GM21619 (cell line): ENCODE results near the gene SMIM35.
A peak's percentile ranks its signal among the peaks of the same experiment; 100 is the strongest.

Experiments
- ATAC-seq: cut with Tn5 transposase; IDR thresholded peaks from one replicate; pipeline ENCODE4 v1.9.1; 2021; ENCODE audit not compliant: unreplicated experiment

The SMIM35 gene

GRCh38 chr11:118086913-118087768 is at the start of gene SMIM35:
TSS of gene SMIM35 (minus strand) at chr11:118086963. CDS start at chr11:118086757, 206 bp downstream.
- ATAC-seq = no peak

GRCh38 chr11:118136341-118136740 is 49.6 kb upstream of the SMIM35 start:
- no peak for ATAC-seq

GRCh38 chr11:118135796-118136165 is 49.0 kb upstream of the SMIM35 start:
- no peak for ATAC-seq

- no peak for ATAC-seq
Observed at GRCh38 chr11:118135051-118135795, 48.5 kb upstream of the SMIM35 start.

- no peak for ATAC-seq
Observed at GRCh38 chr11:118133816-118134215, 47.1 kb upstream of the SMIM35 start.

GRCh38 chr11:118132385-118133151 is 45.8 kb upstream of the SMIM35 start:
- no peak for ATAC-seq

- ATAC-seq = no peak
Observed at GRCh38 chr11:118129471-118130172, 42.9 kb upstream of the SMIM35 start.

GRCh38 chr11:118128721-118129470 is 42.1 kb upstream of the SMIM35 start:
- ATAC-seq = no peak

- no peak for ATAC-seq
Observed at GRCh38 chr11:118128310-118128709, 41.5 kb upstream of the SMIM35 start.

- ATAC-seq = no peak
Observed at GRCh38 chr11:118126082-118126838, 39.5 kb upstream of the SMIM35 start.

- ATAC-seq = no peak
Observed at GRCh38 chr11:118124929-118125535, 38.3 kb upstream of the SMIM35 start.

GRCh38 chr11:118120793-118121192 is 34.0 kb upstream of the SMIM35 start:
- no peak for ATAC-seq

- ATAC-seq = peak; percentile 65
Observed at GRCh38 chr11:118117790-118118601, 31.2 kb upstream of the SMIM35 start.

GRCh38 chr11:118115048-118115447 is 28.3 kb upstream of the SMIM35 start:
- no peak for ATAC-seq

- no peak for ATAC-seq
Observed at GRCh38 chr11:118114266-118114665, 27.5 kb upstream of the SMIM35 start.

- no peak for ATAC-seq
Observed at GRCh38 chr11:118112711-118113430, 26.1 kb upstream of the SMIM35 start.

- no peak for ATAC-seq
Observed at GRCh38 chr11:118111744-118112035, 24.9 kb upstream of the SMIM35 start.
